Right lobe of liver (tissue), 4 donors: Measurements from ENCODE around the gene PUM2.

Source experiments
- CTCF ChIP-seq, 4 donors: fragments of 200-600 bp in 3 of 4; fragments of 450-650 bp in 1 of 4; IDR thresholded peaks; one replicate each; pipeline versions ENCODE4 v1.5.1 to v1.8.0; 2016 to 2022; ENCODE audit warnings: antibody characterized with exemption in 4 of 4, mild to moderate bottlenecking in 2 of 4
- POLR2A ChIP-seq: fragments of 450-650 bp; IDR thresholded peaks from one replicate; pipeline ENCODE4 v1.6.1; 2017; ENCODE audit warnings: antibody characterized with exemption, mild to moderate bottlenecking
- donor health status: DM: no; HTN: no; CAD: no.
- donor health status: DM: no; HTN: no; CAD: no.
- donor health status: DM: no; HTN: yes; CAD: no.

- TF ChIP-seq CTCF (IDR thresholded peaks at IDR 0.05) (no peak), POLR2A (no peak)
Measured at GRCh38 chr2:20346565-20347381, 3.9 kb downstream of the PUM2 start.
